WTC11 (cell line): ENCODE measurements around the gene RAI14.

Experiments
- CREB1 ChIP-seq: sonication (generic); formaldehyde crosslinking; IDR thresholded peaks from 2 replicates; pipeline ENCODE4 v1.8.0; 2023; ENCODE audit warnings: mild to moderate bottlenecking, missing genetic modification reagents
- SMAD4 ChIP-seq: sonication (generic); formaldehyde crosslinking; IDR thresholded peaks from 2 replicates; pipeline ENCODE4 v1.8.0; 2022; ENCODE audit warnings: mild to moderate bottlenecking, missing genetic modification reagents
- TEAD4 ChIP-seq: sonication (generic); formaldehyde crosslinking; IDR thresholded peaks from 2 replicates; pipeline ENCODE4 v1.8.0; 2022; ENCODE audit warnings: mild to moderate bottlenecking, missing genetic modification reagents
- ZNF263 ChIP-seq: sonication (generic); formaldehyde crosslinking; IDR thresholded peaks from 2 replicates; pipeline ENCODE4 v1.8.1; 2022; ENCODE audit warnings: low read depth, mild to moderate bottlenecking, moderate library complexity, missing genetic modification reagents
- ZNF317 ChIP-seq: sonication (generic); formaldehyde crosslinking; IDR thresholded peaks from 2 replicates; pipeline ENCODE4 v1.8.1; 2023; ENCODE audit warnings: low read depth, mild to moderate bottlenecking, moderate library complexity, missing genetic modification reagents, borderline replicate concordance
- TF ChIP-seq, protein P1 (sequence below): sonication (generic); formaldehyde crosslinking; IDR thresholded peaks from 2 replicates; pipeline ENCODE4 v1.8.1; 2023; ENCODE audit warnings: mild to moderate bottlenecking, missing genetic modification reagents, moderate library complexity
- TF ChIP-seq, protein P2 (sequence below): fragments of 200-600 bp; IDR thresholded peaks from 2 replicates; pipeline ENCODE4 v1.8.0; 2022; ENCODE audit warnings: antibody characterized with exemption
- TF ChIP-seq, protein P3 (sequence below): sonication (generic); formaldehyde crosslinking; conservative IDR thresholded peaks from 2 replicates; pipeline ENCODE4 v1.8.1; 2023; ENCODE audit warnings: mild to moderate bottlenecking, low read depth, missing genetic modification reagents, moderate library complexity
- TF ChIP-seq, protein P4 (sequence below): sonication (generic); formaldehyde crosslinking; IDR thresholded peaks from 2 replicates; pipeline ENCODE4 v1.8.1; 2022; ENCODE audit warnings: mild to moderate bottlenecking, missing genetic modification reagents, moderate library complexity, borderline replicate concordance
- TF ChIP-seq, protein P5 (sequence below): sonication (generic); formaldehyde crosslinking; IDR thresholded peaks from 2 replicates; pipeline ENCODE4 v1.8.0; 2023; ENCODE audit warnings: missing genetic modification reagents

DNA sequence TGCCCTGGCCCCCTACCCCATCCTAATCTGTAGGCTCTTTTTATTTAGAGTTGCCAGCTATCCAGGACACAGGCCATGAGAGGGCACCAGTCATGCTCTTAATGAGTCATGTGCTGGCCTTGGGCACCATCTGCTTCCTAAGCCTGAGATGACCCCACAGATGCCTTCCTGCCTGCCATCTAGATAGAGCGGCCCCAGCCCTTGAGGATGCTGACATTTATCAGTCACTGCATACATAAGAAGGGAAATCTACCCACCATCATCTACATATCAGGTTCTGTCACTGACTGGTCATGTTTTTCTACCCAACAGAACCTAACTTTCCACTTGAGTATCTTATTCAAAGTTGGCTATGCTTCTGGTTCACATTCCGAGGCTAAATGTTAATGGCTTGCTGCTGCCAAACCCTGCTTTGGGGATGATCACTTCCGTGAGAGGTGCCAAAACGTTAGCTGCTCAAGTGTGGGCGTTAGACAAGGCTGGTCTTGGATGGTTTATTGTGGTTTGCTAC lies 132.9 kb downstream of the RAI14 start:
- TF ChIP-seq, protein P1, sequence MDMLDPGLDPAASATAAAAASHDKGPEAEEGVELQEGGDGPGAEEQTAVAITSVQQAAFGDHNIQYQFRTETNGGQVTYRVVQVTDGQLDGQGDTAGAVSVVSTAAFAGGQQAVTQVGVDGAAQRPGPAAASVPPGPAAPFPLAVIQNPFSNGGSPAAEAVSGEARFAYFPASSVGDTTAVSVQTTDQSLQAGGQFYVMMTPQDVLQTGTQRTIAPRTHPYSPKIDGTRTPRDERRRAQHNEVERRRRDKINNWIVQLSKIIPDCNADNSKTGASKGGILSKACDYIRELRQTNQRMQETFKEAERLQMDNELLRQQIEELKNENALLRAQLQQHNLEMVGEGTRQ (CRISPR knock-in tag), result no peak
- TF ChIP-seq, protein P2, sequence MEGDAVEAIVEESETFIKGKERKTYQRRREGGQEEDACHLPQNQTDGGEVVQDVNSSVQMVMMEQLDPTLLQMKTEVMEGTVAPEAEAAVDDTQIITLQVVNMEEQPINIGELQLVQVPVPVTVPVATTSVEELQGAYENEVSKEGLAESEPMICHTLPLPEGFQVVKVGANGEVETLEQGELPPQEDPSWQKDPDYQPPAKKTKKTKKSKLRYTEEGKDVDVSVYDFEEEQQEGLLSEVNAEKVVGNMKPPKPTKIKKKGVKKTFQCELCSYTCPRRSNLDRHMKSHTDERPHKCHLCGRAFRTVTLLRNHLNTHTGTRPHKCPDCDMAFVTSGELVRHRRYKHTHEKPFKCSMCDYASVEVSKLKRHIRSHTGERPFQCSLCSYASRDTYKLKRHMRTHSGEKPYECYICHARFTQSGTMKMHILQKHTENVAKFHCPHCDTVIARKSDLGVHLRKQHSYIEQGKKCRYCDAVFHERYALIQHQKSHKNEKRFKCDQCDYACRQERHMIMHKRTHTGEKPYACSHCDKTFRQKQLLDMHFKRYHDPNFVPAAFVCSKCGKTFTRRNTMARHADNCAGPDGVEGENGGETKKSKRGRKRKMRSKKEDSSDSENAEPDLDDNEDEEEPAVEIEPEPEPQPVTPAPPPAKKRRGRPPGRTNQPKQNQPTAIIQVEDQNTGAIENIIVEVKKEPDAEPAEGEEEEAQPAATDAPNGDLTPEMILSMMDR, result no peak
- TF ChIP-seq SMAD4 (CRISPR knock-in tag), result no peak
- no peak for TF ChIP-seq TEAD4 (CRISPR knock-in tag)
- TF ChIP-seq, protein P3, sequence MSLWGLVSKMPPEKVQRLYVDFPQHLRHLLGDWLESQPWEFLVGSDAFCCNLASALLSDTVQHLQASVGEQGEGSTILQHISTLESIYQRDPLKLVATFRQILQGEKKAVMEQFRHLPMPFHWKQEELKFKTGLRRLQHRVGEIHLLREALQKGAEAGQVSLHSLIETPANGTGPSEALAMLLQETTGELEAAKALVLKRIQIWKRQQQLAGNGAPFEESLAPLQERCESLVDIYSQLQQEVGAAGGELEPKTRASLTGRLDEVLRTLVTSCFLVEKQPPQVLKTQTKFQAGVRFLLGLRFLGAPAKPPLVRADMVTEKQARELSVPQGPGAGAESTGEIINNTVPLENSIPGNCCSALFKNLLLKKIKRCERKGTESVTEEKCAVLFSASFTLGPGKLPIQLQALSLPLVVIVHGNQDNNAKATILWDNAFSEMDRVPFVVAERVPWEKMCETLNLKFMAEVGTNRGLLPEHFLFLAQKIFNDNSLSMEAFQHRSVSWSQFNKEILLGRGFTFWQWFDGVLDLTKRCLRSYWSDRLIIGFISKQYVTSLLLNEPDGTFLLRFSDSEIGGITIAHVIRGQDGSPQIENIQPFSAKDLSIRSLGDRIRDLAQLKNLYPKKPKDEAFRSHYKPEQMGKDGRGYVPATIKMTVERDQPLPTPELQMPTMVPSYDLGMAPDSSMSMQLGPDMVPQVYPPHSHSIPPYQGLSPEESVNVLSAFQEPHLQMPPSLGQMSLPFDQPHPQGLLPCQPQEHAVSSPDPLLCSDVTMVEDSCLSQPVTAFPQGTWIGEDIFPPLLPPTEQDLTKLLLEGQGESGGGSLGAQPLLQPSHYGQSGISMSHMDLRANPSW (CRISPR knock-in tag), result no peak
- TF ChIP-seq, protein P4, sequence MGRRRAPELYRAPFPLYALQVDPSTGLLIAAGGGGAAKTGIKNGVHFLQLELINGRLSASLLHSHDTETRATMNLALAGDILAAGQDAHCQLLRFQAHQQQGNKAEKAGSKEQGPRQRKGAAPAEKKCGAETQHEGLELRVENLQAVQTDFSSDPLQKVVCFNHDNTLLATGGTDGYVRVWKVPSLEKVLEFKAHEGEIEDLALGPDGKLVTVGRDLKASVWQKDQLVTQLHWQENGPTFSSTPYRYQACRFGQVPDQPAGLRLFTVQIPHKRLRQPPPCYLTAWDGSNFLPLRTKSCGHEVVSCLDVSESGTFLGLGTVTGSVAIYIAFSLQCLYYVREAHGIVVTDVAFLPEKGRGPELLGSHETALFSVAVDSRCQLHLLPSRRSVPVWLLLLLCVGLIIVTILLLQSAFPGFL (CRISPR knock-in tag), result no peak
- no peak for TF ChIP-seq ZNF263 (CRISPR knock-in tag)
- no peak for TF ChIP-seq CREB1 (CRISPR knock-in tag)
- TF ChIP-seq, protein P5, sequence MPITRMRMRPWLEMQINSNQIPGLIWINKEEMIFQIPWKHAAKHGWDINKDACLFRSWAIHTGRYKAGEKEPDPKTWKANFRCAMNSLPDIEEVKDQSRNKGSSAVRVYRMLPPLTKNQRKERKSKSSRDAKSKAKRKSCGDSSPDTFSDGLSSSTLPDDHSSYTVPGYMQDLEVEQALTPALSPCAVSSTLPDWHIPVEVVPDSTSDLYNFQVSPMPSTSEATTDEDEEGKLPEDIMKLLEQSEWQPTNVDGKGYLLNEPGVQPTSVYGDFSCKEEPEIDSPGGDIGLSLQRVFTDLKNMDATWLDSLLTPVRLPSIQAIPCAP, result no peak
- no peak for TF ChIP-seq ZNF317 (CRISPR knock-in tag)
